GM12865 (cell line): ENCODE results near the gene CTNNBL1.

ENCODE experiments used
- DNase-seq: peaks from one replicate; pipeline ENCODE4 v3.0.0; 2010; ENCODE audit warnings: low read depth
- H3K4me3 ChIP-seq: 2 replicates; pipeline ENCODE4 v1.5.1; 2011; ENCODE audit warnings: mild to moderate bottlenecking, low read depth, low read length, control low read depth
- CTCF ChIP-seq: IDR thresholded peaks from 2 replicates; pipeline ENCODE4 v1.5.1; 2011; ENCODE audit warnings: low read length, control low read depth, low read depth, inconsistent platforms; ENCODE audit not compliant: insufficient read depth; ENCODE audit errors: missing control alignments

Gene CTNNBL1

GRCh38 chr20:37896932-37897548 is 203.2 kb downstream of the CTNNBL1 start:
- peak; percentile 18 for DNase-seq
- TF ChIP-seq CTCF = peak; percentile 12
- no peak overlapping the region for H3K4me3 ChIP-seq

- no peak for TF ChIP-seq CTCF
- H3K4me3 ChIP-seq = no peak overlapping the region
- DNase-seq = no peak
These were observed 204.6 kb downstream of the CTNNBL1 start for GRCh38 chr20:37898233-37899104.

GRCh38 chr20:37899105-37900045 is 205.5 kb downstream of the CTNNBL1 start:
- H3K4me3 ChIP-seq = no peak overlapping the region
- no peak for TF ChIP-seq CTCF
- no peak for DNase-seq

- no peak for TF ChIP-seq CTCF
These were observed 207.4 kb downstream of the CTNNBL1 start for GRCh38 chr20:37901240-37901639.

GRCh38 chr20:37901654-37902503 is 208.0 kb downstream of the CTNNBL1 start:
- peak; percentile 89 for DNase-seq
- TF ChIP-seq CTCF = peak; percentile 73
- no peak overlapping the region for H3K4me3 ChIP-seq

More at GRCh38 chr20:37901240-37901639, 207.4 kb downstream of the CTNNBL1 start:
- DNase-seq = no peak
- no peak overlapping the region for H3K4me3 ChIP-seq
